BJ (cell line): ENCODE results near the gene PCMT1. TPM values are rescaled to one million over a fixed set of nuclear protein-coding genes. Genes with fewer than 3 reads are reported as not detected.
"Not testable (repeated sequence)": the region's sequence is repeated elsewhere in the genome, so short reads cannot be mapped to it uniquely, and the experiment has no call there.

Experiments used
- CTCF ChIA-PET: fragments of 350-600 bp; formaldehyde crosslinking; extraction: SDS; loops from one replicate; lab custom pipeline; 2021; ENCODE audit warnings: antibody characterized with exemption, inconsistent platforms; lab: Yijun Ruan, JAX
- POLR2A ChIA-PET: fragments of 300-600 bp; sonication (Branson Sonifier 250); formaldehyde crosslinking; extraction: SDS; loops from one replicate; lab custom pipeline; 2021; ENCODE audit warnings: antibody characterized with exemption; lab: Charles Lee
- DNase-seq: peaks from one replicate; pipeline ENCODE4 v3.0.0-alpha.2; 2011; ENCODE audit warnings: low read depth
- H3K27me3 ChIP-seq: 2 replicates; pipeline ENCODE4 v1.6.0; 2011; ENCODE audit warnings: low read length; ENCODE audit not compliant: control insufficient read depth, insufficient read depth
- H3K36me3 ChIP-seq: 2 replicates; pipeline ENCODE4 v1.5.1; 2011; ENCODE audit warnings: low read length; ENCODE audit not compliant: control insufficient read depth, insufficient read depth
- H3K4me3 ChIP-seq: 2 replicates; pipeline ENCODE4 v1.5.1; 2011; ENCODE audit warnings: low read depth, mild to moderate bottlenecking, control low read depth, low read length
- polyA plus RNA-seq: library from polyadenylated mRNA; depleted of rRNA; stranded (reverse); fragments of >200 nt; gene quantifications from 2 replicates; pipeline ENCODE4 v1.2.3, GENCODE V29; 2011
- TF ChIP-seq, protein P1 (sequence below): IDR thresholded peaks from 2 replicates; pipeline ENCODE4 v1.5.1; 2011; ENCODE audit warnings: low read depth, mild to moderate bottlenecking, control low read depth, inconsistent platforms, low read length, moderate library complexity; ENCODE audit not compliant: insufficient read depth

PCMT1 gene
- polyA plus RNA-seq, 1 experiment: 63.2 TPM

DNA sequence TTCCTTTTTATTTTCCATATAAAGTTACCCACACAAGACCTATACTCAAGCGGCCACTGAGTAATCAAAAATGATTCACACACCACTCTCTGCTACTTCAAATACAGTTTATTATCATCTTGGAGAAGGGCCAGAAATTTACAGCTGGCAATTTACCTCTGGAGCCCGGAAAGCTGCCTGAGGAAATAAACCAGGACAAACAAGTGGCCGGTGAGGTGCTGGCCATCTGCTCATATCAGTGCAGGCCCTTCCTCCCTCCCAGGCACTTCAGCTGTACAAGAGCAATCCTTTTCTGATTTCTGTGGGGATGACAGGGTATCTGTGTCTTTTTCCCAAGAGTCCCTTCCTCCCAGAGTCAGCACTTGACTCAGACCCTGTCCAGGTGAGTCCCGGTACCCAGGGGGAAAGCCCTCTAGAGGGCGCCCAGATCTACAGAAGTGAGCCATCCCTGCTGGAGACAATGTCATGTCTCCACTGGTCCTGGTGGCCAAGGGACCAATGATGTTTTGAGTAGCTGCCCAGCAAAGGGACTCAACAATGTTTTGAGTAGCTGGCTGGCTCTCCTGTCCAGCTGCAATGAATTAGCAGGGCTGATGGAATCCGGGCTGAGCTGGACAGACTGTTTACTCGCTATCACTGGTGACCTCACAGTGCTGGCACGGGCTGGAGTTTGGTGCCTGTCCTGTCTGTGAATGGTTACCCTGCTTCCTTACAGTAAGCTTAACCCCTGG lies 91.0 kb downstream of the PCMT1 start:
- CTCF ChIA-PET: interaction anchor here (0.7 to 2.6 kb wide), 17 partner anchors 10 to 88 kb away, joined by 3 to 16 read pairs (median 7); partner anchors contain the start of gene LRP11
- no peaks in the 10 kb centered on the region; the same call in 1 of the 2 replicates for H3K36me3 ChIP-seq

DNA sequence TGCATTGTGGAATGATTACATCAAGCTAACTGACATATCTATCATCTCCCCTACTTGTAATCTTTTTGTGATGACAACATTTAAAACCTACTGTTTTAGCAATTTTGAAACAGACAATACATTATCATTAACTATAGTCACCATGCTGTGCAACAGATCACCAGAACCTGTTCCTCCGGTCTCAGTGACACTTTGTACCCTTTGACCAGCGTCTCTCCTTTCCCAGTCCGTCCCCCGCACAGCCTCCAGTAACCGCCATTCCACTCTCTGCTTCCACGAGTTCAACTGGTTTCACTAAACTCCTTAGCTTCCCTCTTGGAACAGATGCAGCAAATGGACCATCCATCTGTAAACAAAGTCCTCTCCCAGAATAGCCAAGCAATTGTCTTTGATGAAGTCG lies 92.8 kb downstream of the PCMT1 start:
- POLR2A ChIA-PET: no interaction called here
- DNase-seq: no peak
- no peak overlapping the region for H3K4me3 ChIP-seq
- CTCF ChIA-PET: interaction anchor here (0.9 to 1.1 kb wide), 2 partner anchors 11 to 25 kb away, joined by 3 read pairs; no protein-coding TSS in a partner anchor
- H3K27me3 ChIP-seq: no peaks in the 10 kb centered on the region
- TF ChIP-seq, protein P1, sequence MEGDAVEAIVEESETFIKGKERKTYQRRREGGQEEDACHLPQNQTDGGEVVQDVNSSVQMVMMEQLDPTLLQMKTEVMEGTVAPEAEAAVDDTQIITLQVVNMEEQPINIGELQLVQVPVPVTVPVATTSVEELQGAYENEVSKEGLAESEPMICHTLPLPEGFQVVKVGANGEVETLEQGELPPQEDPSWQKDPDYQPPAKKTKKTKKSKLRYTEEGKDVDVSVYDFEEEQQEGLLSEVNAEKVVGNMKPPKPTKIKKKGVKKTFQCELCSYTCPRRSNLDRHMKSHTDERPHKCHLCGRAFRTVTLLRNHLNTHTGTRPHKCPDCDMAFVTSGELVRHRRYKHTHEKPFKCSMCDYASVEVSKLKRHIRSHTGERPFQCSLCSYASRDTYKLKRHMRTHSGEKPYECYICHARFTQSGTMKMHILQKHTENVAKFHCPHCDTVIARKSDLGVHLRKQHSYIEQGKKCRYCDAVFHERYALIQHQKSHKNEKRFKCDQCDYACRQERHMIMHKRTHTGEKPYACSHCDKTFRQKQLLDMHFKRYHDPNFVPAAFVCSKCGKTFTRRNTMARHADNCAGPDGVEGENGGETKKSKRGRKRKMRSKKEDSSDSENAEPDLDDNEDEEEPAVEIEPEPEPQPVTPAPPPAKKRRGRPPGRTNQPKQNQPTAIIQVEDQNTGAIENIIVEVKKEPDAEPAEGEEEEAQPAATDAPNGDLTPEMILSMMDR: no peak
- no peaks in the 10 kb centered on the region; the same call in 1 of the 2 replicates for H3K36me3 ChIP-seq

More for the DNA sequence above, 91.0 kb downstream of the PCMT1 start:
- no peak for DNase-seq
- Histone ChIP-seq H3K27me3 (no peaks in the 10 kb centered on the region), H3K4me3 (no peak overlapping the region)
- TF ChIP-seq, protein P1: peak; percentile 59
- POLR2A ChIA-PET: no interaction called here

DNA sequence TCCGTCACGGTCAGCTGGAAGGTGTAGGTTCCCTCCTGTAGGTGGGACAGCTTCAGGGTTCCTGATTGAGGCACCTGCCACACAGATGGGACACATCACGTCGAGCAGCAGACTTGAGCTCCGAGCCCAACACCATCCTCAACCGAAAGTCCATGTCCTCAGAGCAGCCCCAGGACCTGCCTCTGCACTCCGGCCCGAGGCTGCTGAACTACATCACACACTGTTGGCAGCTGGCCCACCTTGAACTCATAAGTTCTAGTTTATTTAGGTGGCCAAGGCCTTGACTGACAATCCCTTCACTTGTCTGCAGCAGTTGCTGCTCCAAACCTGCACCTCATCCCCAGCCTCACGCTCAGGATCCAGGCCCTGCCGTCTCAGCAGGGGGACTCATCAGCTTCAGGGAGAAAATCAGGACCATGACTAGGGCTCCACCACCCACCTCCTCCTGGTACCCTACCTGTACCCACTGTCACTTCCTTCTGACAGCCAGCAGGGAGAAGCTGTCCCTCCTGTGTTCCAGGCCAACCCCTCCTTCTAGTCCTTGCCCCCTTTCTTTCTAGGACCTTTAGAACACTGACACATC lies 93.6 kb downstream of the PCMT1 start:
- Histone ChIP-seq H3K27me3 (no peaks in the 10 kb centered on the region), H3K4me3 (no peak overlapping the region), H3K36me3 (no peaks in the 10 kb centered on the region; the same call in 1 of the 2 replicates)
- no peak for DNase-seq
- ChIA-PET POLR2A (no interaction called here), CTCF (interaction anchor here (0.9 to 5.5 kb wide), 5 partner anchors 8 to 24 kb away, joined by 3 to 27 read pairs (median 3); partner anchors contain the start of gene LRP11)
- TF ChIP-seq, protein P1: no peak

DNA sequence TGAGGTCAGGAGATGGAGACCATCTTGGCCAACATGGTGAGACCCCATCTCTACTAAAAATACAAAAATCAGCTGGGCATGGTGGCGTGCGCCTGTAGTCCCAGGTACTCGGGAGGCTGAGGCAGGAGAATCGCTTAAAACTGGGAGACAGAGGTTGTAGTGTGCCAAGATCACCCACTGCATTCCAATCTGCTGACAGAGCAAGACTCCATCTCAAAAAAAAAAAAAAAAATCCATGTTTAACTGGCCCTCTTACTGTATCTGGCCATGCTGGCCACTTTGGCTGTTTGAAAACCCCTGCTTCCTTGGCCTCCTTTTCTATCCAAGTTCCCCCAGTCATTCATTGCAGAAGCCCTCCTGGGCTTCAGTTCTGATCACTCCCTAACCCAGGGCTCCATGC lies 94.5 kb downstream of the PCMT1 start:
- ChIA-PET POLR2A (interaction anchor here (0.5 kb wide), 1 partner anchor 794 kb away, joined by 5 read pairs; no protein-coding TSS in a partner anchor), CTCF (interaction anchor here (1.0 to 5.5 kb wide), 3 partner anchors 9 to 21 kb away, joined by 3 to 27 read pairs (median 4); partner anchors contain the start of gene LRP11)
- H3K36me3 ChIP-seq, H3K27me3 ChIP-seq, H3K4me3 ChIP-seq, DNase-seq: not testable (repeated sequence)

DNA sequence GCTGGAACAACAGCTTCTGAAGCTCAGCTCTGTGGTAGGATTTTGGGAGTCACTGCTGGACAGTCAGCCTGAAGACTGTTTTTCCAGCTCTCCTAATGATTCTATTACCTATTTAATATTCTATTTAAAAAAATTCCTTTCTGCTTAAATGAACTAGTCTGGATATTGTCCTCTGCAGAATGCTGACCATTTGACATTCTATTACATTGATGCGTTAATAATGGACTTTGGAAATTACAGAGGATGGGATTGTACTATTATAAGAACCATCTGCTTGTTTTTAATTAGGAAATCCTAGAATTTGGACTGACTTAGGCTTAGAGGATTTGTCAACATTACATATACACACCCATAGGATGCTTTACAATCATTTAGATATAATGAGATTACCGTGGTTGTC lies 94.9 kb downstream of the PCMT1 start:
- Histone ChIP-seq H3K36me3 (no peaks in the 10 kb centered on the region; the same call in 1 of the 2 replicates), H3K27me3 (no peaks in the 10 kb centered on the region), H3K4me3 (no peak overlapping the region)
- DNase-seq: no peak
- TF ChIP-seq, protein P1: no peak
- POLR2A ChIA-PET: interaction anchor here (0.5 kb wide), 1 partner anchor 794 kb away, joined by 5 read pairs; no protein-coding TSS in a partner anchor
- CTCF ChIA-PET: interaction anchor here (1.8 to 5.5 kb wide), 2 partner anchors 9 to 20 kb away, joined by 4 to 27 read pairs; partner anchors contain the start of gene LRP11
